ENCODE measurements around the gene NF1.

NF1 gene

GRCh38 chr17:31422443-31422842, 327.7 kb downstream of the NF1 start:
- DNase-seq (ENCODE audit: low read depth) = no peak
- TF ChIP-seq, protein P1, sequence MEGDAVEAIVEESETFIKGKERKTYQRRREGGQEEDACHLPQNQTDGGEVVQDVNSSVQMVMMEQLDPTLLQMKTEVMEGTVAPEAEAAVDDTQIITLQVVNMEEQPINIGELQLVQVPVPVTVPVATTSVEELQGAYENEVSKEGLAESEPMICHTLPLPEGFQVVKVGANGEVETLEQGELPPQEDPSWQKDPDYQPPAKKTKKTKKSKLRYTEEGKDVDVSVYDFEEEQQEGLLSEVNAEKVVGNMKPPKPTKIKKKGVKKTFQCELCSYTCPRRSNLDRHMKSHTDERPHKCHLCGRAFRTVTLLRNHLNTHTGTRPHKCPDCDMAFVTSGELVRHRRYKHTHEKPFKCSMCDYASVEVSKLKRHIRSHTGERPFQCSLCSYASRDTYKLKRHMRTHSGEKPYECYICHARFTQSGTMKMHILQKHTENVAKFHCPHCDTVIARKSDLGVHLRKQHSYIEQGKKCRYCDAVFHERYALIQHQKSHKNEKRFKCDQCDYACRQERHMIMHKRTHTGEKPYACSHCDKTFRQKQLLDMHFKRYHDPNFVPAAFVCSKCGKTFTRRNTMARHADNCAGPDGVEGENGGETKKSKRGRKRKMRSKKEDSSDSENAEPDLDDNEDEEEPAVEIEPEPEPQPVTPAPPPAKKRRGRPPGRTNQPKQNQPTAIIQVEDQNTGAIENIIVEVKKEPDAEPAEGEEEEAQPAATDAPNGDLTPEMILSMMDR (conservative IDR thresholded peaks at IDR 0.05; ENCODE audit: low read depth, low read length) = no peak
- H3K4me3 ChIP-seq (ENCODE audit: low read length) = no peak overlapping the region

DNA sequence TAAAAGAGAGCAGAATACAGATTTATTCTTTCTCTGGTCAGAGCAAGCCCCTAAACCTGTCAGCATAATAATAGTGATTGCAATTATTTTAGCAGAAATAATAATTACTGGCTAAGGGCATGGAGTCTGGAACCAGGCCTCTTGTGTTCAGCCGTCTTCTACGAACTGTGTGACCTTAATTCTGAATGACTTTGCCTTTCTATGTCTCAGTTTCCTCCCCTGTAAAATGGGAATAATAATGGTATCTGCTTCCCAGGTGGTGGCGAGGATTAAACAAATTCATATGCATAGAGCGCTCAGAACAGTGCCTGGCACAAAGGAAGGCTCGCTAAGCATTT, 330.1 kb downstream of the NF1 start:
- TF ChIP-seq, protein P1 (conservative IDR thresholded peaks at IDR 0.05; ENCODE audit: low read depth, low read length) = no peak
- H3K4me3 ChIP-seq (ENCODE audit: low read length) = no peak overlapping the region
- DNase-seq (ENCODE audit: low read depth) = no peak

DNA sequence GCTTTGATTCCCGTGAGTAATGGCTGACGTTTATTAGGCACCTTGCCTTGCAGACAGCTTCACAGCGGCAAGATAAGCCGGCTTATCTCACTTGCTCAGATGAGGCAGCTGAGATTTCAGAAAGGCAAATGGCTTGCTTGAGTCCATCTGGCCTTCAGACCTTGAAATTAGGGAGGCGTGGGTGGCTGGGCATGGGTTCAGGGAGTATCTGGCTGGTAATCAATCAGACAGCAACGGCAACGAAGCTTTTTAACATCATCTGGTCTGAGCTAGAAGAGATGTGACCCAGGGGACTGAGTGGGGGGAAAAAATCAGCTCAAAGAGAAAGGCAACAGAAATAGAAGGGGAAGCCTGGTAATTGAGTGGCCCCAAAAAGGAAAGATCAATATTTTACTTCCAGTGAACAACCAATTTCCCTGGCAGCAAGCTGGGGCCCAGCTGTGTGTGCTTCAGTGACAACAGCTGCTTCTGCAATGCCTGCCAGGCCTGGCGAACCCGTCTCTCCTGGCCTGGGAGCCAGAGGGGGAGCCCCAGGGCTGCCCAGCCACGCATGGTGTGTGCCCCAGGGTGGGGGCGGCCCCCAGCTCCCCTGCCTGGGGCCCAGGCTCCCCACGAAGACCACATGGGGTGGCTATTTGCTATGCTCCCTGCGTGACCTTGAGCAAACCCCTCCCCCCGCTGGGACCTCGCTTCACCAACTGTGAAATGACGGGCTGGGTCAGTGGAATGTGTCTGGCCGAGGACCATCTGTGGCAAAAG, 330.7 kb downstream of the NF1 start:
- DNase-seq (ENCODE audit: low read depth) = peak; percentile 80
- TF ChIP-seq, protein P1 (conservative IDR thresholded peaks at IDR 0.05; ENCODE audit: low read depth, low read length) = no peak
- no peak overlapping the region for H3K4me3 ChIP-seq (ENCODE audit: low read length)
